Measurements from ENCODE around the gene RIF1. TPM values are rescaled to one million over a fixed set of nuclear protein-coding genes. Genes with fewer than 3 reads are reported as not detected.

Gene RIF1
- total and polyA plus RNA-seq, 3 donors from 2014 or later: 10.6 to 81.7 (median 66.3) TPM

DNA sequence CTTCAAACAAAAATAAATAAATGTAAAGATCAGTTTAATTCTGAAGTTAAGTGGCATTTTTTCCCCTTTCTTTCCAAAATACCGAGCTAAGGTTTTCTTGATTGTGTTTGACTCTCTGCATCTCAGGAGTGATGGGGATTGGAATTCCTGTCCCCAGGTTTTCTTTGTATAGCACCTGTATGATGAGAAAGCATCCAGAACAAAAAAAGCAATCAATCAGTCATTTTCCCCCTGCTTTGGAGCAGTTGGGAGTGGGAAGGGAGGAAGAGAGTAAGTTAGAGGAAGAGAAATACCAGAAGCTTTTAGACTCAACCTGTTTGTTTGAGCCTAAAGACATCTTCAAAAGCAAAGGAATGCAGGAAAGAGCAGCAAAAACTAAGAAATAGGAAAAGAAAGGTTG lies 88.5 kb downstream of the RIF1 start:
- TF ChIP-seq POLR2A (IDR thresholded peaks at IDR 0.05): no peak
- TF ChIP-seq, protein P1, sequence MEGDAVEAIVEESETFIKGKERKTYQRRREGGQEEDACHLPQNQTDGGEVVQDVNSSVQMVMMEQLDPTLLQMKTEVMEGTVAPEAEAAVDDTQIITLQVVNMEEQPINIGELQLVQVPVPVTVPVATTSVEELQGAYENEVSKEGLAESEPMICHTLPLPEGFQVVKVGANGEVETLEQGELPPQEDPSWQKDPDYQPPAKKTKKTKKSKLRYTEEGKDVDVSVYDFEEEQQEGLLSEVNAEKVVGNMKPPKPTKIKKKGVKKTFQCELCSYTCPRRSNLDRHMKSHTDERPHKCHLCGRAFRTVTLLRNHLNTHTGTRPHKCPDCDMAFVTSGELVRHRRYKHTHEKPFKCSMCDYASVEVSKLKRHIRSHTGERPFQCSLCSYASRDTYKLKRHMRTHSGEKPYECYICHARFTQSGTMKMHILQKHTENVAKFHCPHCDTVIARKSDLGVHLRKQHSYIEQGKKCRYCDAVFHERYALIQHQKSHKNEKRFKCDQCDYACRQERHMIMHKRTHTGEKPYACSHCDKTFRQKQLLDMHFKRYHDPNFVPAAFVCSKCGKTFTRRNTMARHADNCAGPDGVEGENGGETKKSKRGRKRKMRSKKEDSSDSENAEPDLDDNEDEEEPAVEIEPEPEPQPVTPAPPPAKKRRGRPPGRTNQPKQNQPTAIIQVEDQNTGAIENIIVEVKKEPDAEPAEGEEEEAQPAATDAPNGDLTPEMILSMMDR (IDR thresholded peaks at IDR 0.05): no peak
- intact Hi-C loops (cut with DNase I; ENCODE audit: low total_unique reads): no loop called here

DNA sequence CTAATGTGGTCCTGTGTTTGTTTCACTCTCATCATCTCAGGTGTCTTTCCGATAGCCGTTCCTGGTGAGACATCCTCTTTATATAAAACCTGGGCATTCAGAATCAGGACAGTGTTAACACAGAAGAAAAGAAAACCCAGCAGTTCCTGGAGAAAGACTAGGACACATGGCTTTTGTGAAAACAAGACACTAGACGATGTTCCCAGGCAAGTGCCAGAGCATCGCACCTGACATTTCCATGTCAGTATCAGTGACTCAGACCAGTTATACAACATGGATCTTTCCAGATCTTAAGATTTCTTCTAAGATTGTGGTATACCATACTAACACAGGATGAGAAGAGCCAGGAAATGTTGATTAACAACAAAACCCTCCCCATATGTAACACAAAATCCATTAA lies 96.5 kb downstream of the RIF1 start:
- intact Hi-C loops (cut with DNase I; ENCODE audit: low total_unique reads): no loop called here
- no peaks in the 10 kb centered on the region for H3K36me3 ChIP-seq (ENCODE audit: low read depth, missing control alignments)
- no peak overlapping the region for H3K27ac ChIP-seq
- no peaks in the 10 kb centered on the region for H3K9me3 ChIP-seq
- TF ChIP-seq POLR2A (IDR thresholded peaks at IDR 0.05): no peak
- TF ChIP-seq, protein P1 (IDR thresholded peaks at IDR 0.05): no peak
- no peak overlapping the region for H3K4me3 ChIP-seq
- DNase-seq: no peak
- no peaks in the 10 kb centered on the region for H3K27me3 ChIP-seq
- H3K4me1 ChIP-seq: no peaks in the 10 kb centered on the region
- WGBS, 2 donors: 90 to 93% methylated on average over 4 of the region's 4 CpGs

More for the DNA sequence above, 88.5 kb downstream of the RIF1 start:
- Histone ChIP-seq H3K36me3 (ENCODE audit: low read depth, missing control alignments) (no peaks in the 10 kb centered on the region), H3K4me1 (no peaks in the 10 kb centered on the region), H3K27me3 (no peaks in the 10 kb centered on the region), H3K4me3 (no peak overlapping the region), H3K27ac (no peak overlapping the region), H3K9me3 (no peaks in the 10 kb centered on the region)
- WGBS, 2 donors: 83 to 92% methylated on average over 1 of the region's 1 CpG
- no peak for DNase-seq

DNA sequence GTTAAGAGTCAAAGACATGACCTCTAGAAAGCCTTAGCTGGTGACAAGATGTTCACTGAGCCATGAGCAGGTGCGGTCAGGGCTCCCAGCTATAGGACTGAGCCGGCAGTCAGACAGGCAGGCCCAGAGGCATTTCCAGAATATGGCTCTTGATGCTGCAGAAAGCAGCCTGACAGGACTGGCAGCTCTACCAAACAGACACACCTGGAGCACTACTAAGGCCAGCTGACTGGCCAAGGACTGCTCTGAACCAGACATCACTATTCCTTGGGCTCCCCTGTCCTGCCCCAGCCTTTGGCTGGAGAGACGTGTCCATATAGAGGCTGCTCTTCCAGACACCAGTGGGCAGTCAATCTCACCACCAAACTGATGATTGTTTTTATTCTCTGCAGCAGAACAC lies 98.8 kb downstream of the RIF1 start:
- WGBS, 2 donors: 92 to 100% methylated on average over 1 to 3 of the region's 3 CpGs
- Histone ChIP-seq H3K27ac (no peak overlapping the region), H3K4me1 (no peaks in the 10 kb centered on the region), H3K36me3 (ENCODE audit: low read depth, missing control alignments) (no peaks in the 10 kb centered on the region), H3K9me3 (no peaks in the 10 kb centered on the region), H3K4me3 (no peak overlapping the region), H3K27me3 (no peaks in the 10 kb centered on the region)
- TF ChIP-seq, protein P1 (IDR thresholded peaks at IDR 0.05): no peak
- TF ChIP-seq POLR2A (IDR thresholded peaks at IDR 0.05): no peak
- intact Hi-C loops (cut with DNase I; ENCODE audit: low total_unique reads): no loop called here
- DNase-seq: no peak

DNA sequence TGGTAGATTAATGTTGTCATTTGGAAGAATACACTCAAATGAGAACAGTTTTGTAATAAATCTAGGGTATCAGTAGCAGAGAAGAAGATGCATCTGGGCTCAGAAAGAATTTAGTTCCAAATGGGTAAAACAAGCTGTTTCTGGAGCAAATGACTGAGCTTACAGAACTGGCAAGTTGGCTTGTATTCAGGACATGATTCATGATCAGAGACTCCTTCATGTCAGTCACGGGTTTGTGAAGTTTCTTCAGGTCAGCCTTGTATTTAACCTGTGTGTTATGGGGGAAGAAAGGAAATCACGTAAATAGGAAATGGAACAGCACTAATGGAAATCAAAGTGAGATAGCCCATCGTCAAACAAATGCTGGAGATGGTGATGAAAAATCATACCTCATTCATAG lies 109.1 kb downstream of the RIF1 start:
- H3K4me3 ChIP-seq: no peak overlapping the region
- H3K36me3 ChIP-seq (ENCODE audit: low read depth, missing control alignments): no peaks in the 10 kb centered on the region
- WGBS, 2 donors: 92 to 96% methylated on average over 3 of the region's 3 CpGs
- DNase-seq: no peak
- no peaks in the 10 kb centered on the region for H3K4me1 ChIP-seq
- no peaks in the 10 kb centered on the region for H3K27me3 ChIP-seq
- H3K27ac ChIP-seq: no peak overlapping the region
- H3K9me3 ChIP-seq: no peaks in the 10 kb centered on the region
- TF ChIP-seq POLR2A (IDR thresholded peaks at IDR 0.05): no peak
- TF ChIP-seq, protein P1 (IDR thresholded peaks at IDR 0.05): no peak
- intact Hi-C loops (cut with DNase I; ENCODE audit: low total_unique reads): no loop called here

DNA sequence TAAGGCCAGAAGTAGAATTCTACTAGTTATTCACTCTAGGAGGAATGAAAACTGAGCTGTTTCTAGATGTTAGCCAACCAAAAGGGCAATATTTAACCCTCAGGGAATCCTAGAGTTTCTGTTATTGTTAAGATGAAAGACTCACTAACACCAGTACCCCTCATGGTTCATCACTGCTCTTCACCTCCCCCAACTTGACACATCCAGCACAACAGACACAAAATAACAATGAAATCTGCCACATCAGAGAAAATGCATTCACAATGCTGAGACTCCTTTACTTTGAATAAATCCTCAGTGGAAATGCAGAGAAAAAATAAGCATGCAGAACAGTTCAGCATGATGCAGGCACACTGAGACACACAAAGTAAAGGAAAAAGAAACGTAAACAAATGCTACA lies 111.3 kb downstream of the RIF1 start:
- WGBS, 2 donors: 66 to 70% methylated on average over 1 of the region's 1 CpG
- intact Hi-C loops (cut with DNase I; ENCODE audit: low total_unique reads): no loop called here

More for the DNA sequence above, 111.3 kb downstream of the RIF1 start:
- TF ChIP-seq POLR2A (IDR thresholded peaks at IDR 0.05): no peak
- TF ChIP-seq, protein P1 (IDR thresholded peaks at IDR 0.05): no peak
- no peaks in the 10 kb centered on the region for H3K9me3 ChIP-seq
- H3K4me3 ChIP-seq: no peak overlapping the region
- H3K27ac ChIP-seq: no peak overlapping the region
- H3K27me3 ChIP-seq: no peaks in the 10 kb centered on the region
- no peak for DNase-seq
- H3K4me1 ChIP-seq: no peaks in the 10 kb centered on the region
- H3K36me3 ChIP-seq (ENCODE audit: low read depth, missing control alignments): no peaks in the 10 kb centered on the region

Data from testis (tissue), 3 donors.